CD14-positive monocyte (primary cell): Measurements from ENCODE around the gene AIFM3. TPM values are rescaled to one million over a fixed set of nuclear protein-coding genes. Genes with fewer than 3 reads are reported as not detected.

Experiments used
- DNase-seq, 3 donors: peaks; one replicate each; pipeline ENCODE4 v3.0.0-alpha.2; 2011 to 2022
- H2AFZ ChIP-seq: 2 replicates; pipeline ENCODE4 v1.6.0; 2012; ENCODE audit warnings: mild to moderate bottlenecking, low read depth, low read length, inconsistent platforms; ENCODE audit not compliant: insufficient read depth, poor library complexity, severe bottlenecking
- H3K27ac ChIP-seq, 2 donors: 1 replicate in 1 of 2; 2 replicates in 1 of 2; pipeline ENCODE4 v1.5.1; 2012 to 2013; ENCODE audit warnings: low read length in 2 of 2, control low read depth in 1 of 2, inconsistent platforms in 1 of 2, low read depth in 1 of 2, mild to moderate bottlenecking in 1 of 2
- H3K27me3 ChIP-seq, 2 donors: one replicate each; pipeline versions ENCODE4 v1.6.0 to v1.6.1; 2011 to 2013; ENCODE audit warnings: low read length in 2 of 2; ENCODE audit not compliant: control insufficient read depth in 2 of 2, insufficient read depth in 2 of 2
- H3K36me3 ChIP-seq, 2 donors: replicated peaks in 1 of 2; 1 replicate in 1 of 2; 2 replicates in 1 of 2; pipeline versions ENCODE4 v1.5.1 to v1.6.1; 2012 to 2013; ENCODE audit warnings: low read length in 2 of 2, control low read depth in 1 of 2, inconsistent platforms in 1 of 2, mild to moderate bottlenecking in 1 of 2; ENCODE audit not compliant: insufficient read depth in 2 of 2, control insufficient read depth in 1 of 2
- H3K4me1 ChIP-seq, 2 donors: 1 replicate in 1 of 2; 2 replicates in 1 of 2; pipeline versions ENCODE4 v1.5.1 to v1.6.1; 2012 to 2013; ENCODE audit warnings: low read length in 2 of 2, control low read depth in 1 of 2, inconsistent platforms in 1 of 2, mild to moderate bottlenecking in 1 of 2, moderate library complexity in 1 of 2; ENCODE audit not compliant: insufficient read depth in 2 of 2, control insufficient read depth in 1 of 2
- H3K4me2 ChIP-seq: replicated peaks from 2 replicates; pipeline ENCODE3; 2012; ENCODE audit warnings: low read length, moderate library complexity, mild to moderate bottlenecking; ENCODE audit not compliant: poor library complexity, severe bottlenecking; ENCODE audit errors: extremely low read depth
- H3K4me3 ChIP-seq, 3 experiments: fragments of 200-600 bp in 1 of 3; sonication (generic) in 1 of 3; replicated peaks in 1 of 3; 1 replicate in 2 of 3; 2 replicates in 1 of 3; pipeline ENCODE4 v1.5.1; 2011 to 2013; ENCODE audit warnings: low read length in 3 of 3, mild to moderate bottlenecking in 3 of 3, control low read depth in 2 of 3, low read depth in 2 of 3, inconsistent platforms in 1 of 3, moderate library complexity in 1 of 3
- H3K79me2 ChIP-seq: 2 replicates; pipeline ENCODE4 v1.6.0; 2012; ENCODE audit warnings: mild to moderate bottlenecking, control low read depth, inconsistent platforms, low read length, moderate library complexity; ENCODE audit not compliant: insufficient read depth
- H3K9ac ChIP-seq: 2 replicates; pipeline ENCODE4 v1.6.0; 2017; ENCODE audit warnings: low read length, mild to moderate bottlenecking; ENCODE audit not compliant: insufficient read depth, poor library complexity, severe bottlenecking
- H3K9me3 ChIP-seq, 2 donors: replicated peaks in 1 of 2; 1 replicate in 1 of 2; 2 replicates in 1 of 2; pipeline versions ENCODE4 v1.5.1 to v1.6.1; 2012 to 2013; ENCODE audit warnings: low read length in 2 of 2, control low read depth in 1 of 2; ENCODE audit not compliant: control insufficient read depth in 1 of 2, insufficient read depth in 1 of 2
- H4K20me1 ChIP-seq: 2 replicates; pipeline ENCODE4 v1.6.0; 2012; ENCODE audit warnings: mild to moderate bottlenecking, low read length, control low read depth, moderate library complexity; ENCODE audit not compliant: insufficient read depth
- H3K27ac Mint-ChIP-seq, 7 donors: one replicate each; pipeline ENCODE4 v1.8.0; 2020; ENCODE audit warnings: mild to moderate bottlenecking in 7 of 7, mixed read lengths in 7 of 7, moderate library complexity in 6 of 7, inconsistent platforms in 2 of 7
- H3K27me3 Mint-ChIP-seq, 3 donors: one replicate each; pipeline ENCODE4 v1.8.0; 2021 to 2022; ENCODE audit warnings: low read depth in 3 of 3, mild to moderate bottlenecking in 3 of 3, mixed read lengths in 3 of 3, moderate library complexity in 3 of 3, inconsistent platforms in 1 of 3
- H3K36me3 Mint-ChIP-seq, 2 donors: one replicate each; pipeline ENCODE4 v1.8.0; 2020; ENCODE audit warnings: mixed read lengths in 2 of 2, inconsistent platforms in 1 of 2, mild to moderate bottlenecking in 1 of 2
- H3K4me1 Mint-ChIP-seq: one replicate; pipeline ENCODE4 v1.8.0; 2020; ENCODE audit warnings: mild to moderate bottlenecking, mixed read lengths
- H3K4me3 Mint-ChIP-seq, 2 donors: one replicate each; pipeline ENCODE4 v1.8.0; 2020; ENCODE audit warnings: mild to moderate bottlenecking in 2 of 2, mixed read lengths in 2 of 2, moderate library complexity in 1 of 2
- H3K9me3 Mint-ChIP-seq, 7 donors: one replicate each; pipeline ENCODE4 v1.8.0; 2020 to 2022; ENCODE audit warnings: mixed read lengths in 7 of 7, mild to moderate bottlenecking in 6 of 7, moderate library complexity in 6 of 7, inconsistent platforms in 2 of 7
- CTCF ChIP-seq: fragments of 200-600 bp; IDR thresholded peaks from one replicate; pipeline ENCODE4 v1.8.0; 2022; ENCODE audit warnings: antibody characterized with exemption, mild to moderate bottlenecking
- WGBS: methylation state at CpG from one replicate; pipeline ENCODE4 v1.1.5; 2013; ENCODE audit warnings: missing lambda C conversion rate; ENCODE audit not compliant: insufficient coverage; 5-methylcytosine and 5-hydroxymethylcytosine counted together
- intact Hi-C, 2 donors: fragments of 100-400 bp; cut with micrococcal nuclease; formaldehyde crosslinking; loops; one replicate each; pipeline versions ENCODE4 v1.15.0 to v1.15.1; 2023
- polyA plus RNA-seq, 3 donors: library from polyadenylated mRNA; depleted of rRNA in 1 of 3; unstranded in 2 of 3; stranded (reverse) in 1 of 3; fragments of 300-500 nt in 2 of 3; fragments of >200 nt in 1 of 3; fragmentation: Illumina TruSeq in 2 of 3; gene quantifications; 1 replicate in 2 of 3; 2 replicates in 1 of 3; pipeline ENCODE4 v1.2.3, GENCODE V29; 2012 to 2021

The AIFM3 gene
- polyA plus RNA-seq, 3 donors, result 2.1 to 40.9 (median 2.3) TPM

DNA sequence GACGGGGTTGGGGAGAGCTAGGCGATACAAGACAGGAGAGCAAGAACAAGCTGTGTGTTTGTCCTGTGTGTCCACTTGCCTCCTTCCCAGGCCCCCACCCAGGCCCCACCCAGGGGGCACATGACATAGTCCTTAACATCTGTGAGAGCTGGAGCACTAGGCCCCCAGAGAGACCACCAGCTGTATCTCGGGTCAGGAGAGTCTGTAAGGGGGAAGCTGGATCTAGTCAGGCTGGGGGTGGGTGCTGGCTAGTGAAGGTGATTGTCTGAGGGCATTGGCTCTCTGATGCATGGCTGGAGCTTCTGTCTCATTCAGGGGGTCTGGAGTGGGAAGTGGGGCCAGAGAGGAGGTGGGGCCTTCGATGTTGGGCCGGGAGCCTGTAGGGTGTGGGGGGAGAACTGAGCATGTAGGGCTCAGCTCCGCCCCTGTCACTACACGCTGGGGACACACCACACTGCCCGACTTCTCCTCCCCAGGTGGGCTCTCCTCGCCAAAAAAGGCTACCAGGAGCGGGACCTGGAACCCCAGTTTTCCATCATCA is 48.5 kb downstream of the AIFM3 start:
- Histone ChIP-seq H2AFZ (no peak overlapping the region), H4K20me1 (no peaks in the 10 kb centered on the region), H3K4me1 (peaks cover 15 to 19% of the 10 kb centered on the region in 2 donors), H3K9me3 (no peaks in the 10 kb centered on the region), H3K9ac (no peak overlapping the region), H3K27ac (no peak overlapping the region), H3K4me2 (no peak overlapping the region), H3K79me2 (no peaks in the 10 kb centered on the region), H3K4me3 (no peak overlapping the region), H3K36me3 (no peaks in the 10 kb centered on the region), H3K27me3 (peaks cover 0 to 14% of the 10 kb centered on the region in 2 donors)
- intact Hi-C loops, result loop anchor here in 1 of 2 donors (10.0 kb wide), 1 partner anchor 131 kb away; no protein-coding TSS in a partner anchor
- TF ChIP-seq CTCF, result no peak
- Mint-ChIP-seq H3K4me3 (no peak overlapping the region), H3K36me3 (no peaks in the 10 kb centered on the region), H3K9me3 (peaks cover 0 to 5% (median 0%) of the 10 kb centered on the region in 7 donors), H3K4me1 (peaks cover 13% of the 10 kb centered on the region), H3K27me3 (peaks cover 10 to 45% (median 15%) of the 10 kb centered on the region in 3 donors), H3K27ac (peak overlapping the region in 2 of 7 donors; percentile 19 to 76)
- no peak for DNase-seq
- WGBS, result 100% methylated on average over 1 of the region's 10 CpGs

DNA sequence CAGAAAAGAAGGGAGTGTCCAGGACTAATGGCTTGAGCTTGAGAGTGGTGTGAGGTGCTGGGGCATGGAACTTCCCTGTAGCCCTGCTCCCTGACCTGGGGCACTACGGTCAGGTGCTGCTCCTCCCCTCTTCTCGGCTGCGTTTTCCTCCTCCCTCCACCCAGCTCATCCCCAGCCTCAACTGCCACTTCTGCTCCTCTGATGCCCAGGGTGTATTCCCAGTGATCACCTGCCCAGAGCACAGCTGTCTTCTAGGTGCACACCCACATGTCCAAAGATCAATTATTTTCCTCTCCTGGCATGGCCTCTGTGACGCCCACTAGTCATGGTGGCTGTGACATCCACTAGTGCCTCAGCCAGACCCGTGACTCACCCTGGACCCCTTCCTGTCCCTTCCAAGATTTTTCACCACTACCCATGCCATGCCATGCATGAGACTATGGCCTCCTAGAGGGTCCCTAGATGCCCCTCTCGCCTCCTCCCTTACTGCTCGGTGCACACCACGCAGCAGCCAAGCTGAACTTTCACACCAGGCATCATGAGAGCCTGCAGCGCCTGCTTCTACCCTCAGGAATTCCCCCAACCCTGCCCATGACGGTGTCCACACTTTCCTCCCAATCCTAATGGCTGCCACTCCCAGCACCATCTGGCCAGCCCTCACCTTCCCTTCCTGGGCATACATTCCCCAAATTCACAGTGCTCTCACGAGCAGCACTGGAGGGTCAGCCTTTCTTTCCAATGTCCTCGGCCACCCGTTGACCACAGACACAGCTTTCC is 49.8 kb downstream of the AIFM3 start:
- Histone ChIP-seq H3K9me3 (no peaks in the 10 kb centered on the region), H3K4me3 (no peak overlapping the region), H4K20me1 (no peaks in the 10 kb centered on the region), H3K79me2 (no peaks in the 10 kb centered on the region), H3K9ac (no peak overlapping the region), H3K4me1 (peaks cover 15 to 19% of the 10 kb centered on the region in 2 donors), H3K27ac (no peak overlapping the region), H3K27me3 (peaks cover 0 to 14% of the 10 kb centered on the region in 2 donors), H3K36me3 (no peaks in the 10 kb centered on the region), H2AFZ (no peak overlapping the region), H3K4me2 (no peak overlapping the region)
- whole genome bisulfite sequencing, result 87% methylated on average over 9 of the region's 13 CpGs
- no peak for TF ChIP-seq CTCF
- peaks cover 13% of the 10 kb centered on the region for H3K4me1 Mint-ChIP-seq
- peaks cover 9 to 45% (median 21%) of the 10 kb centered on the region in 3 donors for H3K27me3 Mint-ChIP-seq
- peak overlapping the region in 2 of 7 donors; percentile 15 to 32 for H3K27ac Mint-ChIP-seq
- H3K36me3 Mint-ChIP-seq, result no peaks in the 10 kb centered on the region
- H3K4me3 Mint-ChIP-seq, result no peak overlapping the region
- peaks cover 0 to 5% (median 0%) of the 10 kb centered on the region in 7 donors for H3K9me3 Mint-ChIP-seq
- no peak for DNase-seq
- intact Hi-C loops, result loop anchor here in 1 of 2 donors (10.0 kb wide), 1 partner anchor 132 kb away; no protein-coding TSS in a partner anchor
